ENCODE data around the gene ADAMTS17. TPM values are rescaled to one million over a fixed set of nuclear protein-coding genes. Genes with fewer than 3 reads are reported as not detected.
A peak's percentile ranks its signal among the peaks of the same experiment; 100 is the strongest.

The ADAMTS17 gene
- total RNA-seq, 1 donor from 2014 or later: 1.4 TPM

DNA sequence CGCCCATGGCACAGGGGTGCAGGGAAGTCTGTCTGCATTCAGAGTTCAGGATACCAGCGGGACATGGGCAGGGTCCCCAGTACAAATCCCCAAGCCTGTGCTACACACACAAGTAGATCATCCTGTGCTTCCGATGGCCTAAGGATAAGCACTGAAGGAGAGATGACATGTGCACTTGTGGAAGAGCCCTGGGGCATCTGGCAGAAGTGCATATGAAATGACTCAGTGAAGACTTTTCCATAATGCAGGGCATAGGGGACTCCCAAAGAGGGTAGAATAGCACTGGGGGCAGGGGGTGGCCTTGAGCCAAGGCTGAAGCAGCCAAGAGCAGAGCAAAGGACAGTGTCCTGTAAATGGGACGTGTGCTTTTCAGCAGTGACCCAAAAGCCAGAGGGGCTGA is 22.9 kb downstream of the ADAMTS17 start:
- no peak for ATAC-seq
- no peak for DNase-seq (ENCODE audit: missing footprints)
- intact Hi-C loops (cut with DNase I): no loop called here

DNA sequence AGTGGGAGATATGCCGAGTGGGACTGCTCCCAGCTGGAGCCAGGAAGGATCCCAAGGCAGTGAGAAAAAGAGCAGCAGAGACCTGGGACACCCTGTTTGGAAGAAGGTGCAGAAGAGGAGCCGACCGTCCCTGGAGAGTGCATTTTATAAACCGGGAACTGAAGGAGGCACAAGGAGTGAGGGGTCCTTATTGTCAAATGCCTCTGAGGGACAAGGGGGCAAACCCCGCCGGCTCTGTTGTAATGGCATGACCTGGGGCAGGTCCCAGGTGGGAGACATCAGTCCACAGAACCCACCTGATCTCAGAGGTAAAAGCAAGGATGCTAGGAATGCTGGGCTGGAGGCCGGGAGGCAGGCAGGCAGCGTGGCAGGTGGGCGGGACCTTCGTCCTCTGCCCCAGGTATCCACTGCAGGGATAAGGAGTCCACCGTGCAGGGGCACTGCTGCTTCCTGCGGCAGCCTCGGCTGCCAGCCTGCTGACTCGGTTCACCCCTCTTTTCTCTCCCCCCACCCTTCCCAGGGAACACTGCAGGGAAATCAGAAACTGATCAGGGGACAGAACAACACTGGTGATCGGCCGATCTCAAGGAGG is 26.9 kb downstream of the ADAMTS17 start:
- ATAC-seq: no peak
- intact Hi-C loops (cut with DNase I): no loop called here
- no peak for DNase-seq (ENCODE audit: missing footprints)

DNA sequence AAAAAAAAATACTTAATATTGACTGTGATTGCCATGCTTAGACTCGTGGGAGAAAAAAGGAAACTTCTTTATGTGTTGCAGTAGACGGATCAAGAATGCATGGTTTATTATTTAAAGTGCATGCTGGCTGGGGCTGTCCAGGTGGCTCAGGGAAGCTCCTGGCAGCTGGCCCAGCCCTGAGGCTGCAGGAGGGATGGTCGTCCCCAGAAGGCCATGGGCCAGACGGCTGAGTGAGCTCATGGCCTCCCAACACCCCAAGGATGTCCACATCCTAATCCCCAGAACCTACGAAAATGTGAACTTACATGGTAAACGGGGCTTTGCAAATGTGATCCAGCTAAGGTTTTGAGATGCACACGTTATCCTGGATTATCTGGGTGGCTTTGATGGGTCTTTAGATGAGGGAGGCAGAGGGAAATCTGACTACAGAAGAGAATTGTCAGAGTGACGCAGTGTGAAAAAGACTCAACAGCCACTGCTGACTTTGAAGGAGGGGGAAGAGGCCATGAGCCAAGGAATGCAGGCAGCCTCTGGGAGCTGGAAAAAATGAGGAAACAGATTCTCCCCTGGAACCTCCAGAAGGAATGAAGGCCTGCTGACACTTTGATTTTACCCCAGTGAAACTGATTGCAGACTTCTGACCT is 29.8 kb downstream of the ADAMTS17 start:
- no peak for DNase-seq (ENCODE audit: missing footprints)
- intact Hi-C loops (cut with DNase I): no loop called here
- ATAC-seq: no peak

DNA sequence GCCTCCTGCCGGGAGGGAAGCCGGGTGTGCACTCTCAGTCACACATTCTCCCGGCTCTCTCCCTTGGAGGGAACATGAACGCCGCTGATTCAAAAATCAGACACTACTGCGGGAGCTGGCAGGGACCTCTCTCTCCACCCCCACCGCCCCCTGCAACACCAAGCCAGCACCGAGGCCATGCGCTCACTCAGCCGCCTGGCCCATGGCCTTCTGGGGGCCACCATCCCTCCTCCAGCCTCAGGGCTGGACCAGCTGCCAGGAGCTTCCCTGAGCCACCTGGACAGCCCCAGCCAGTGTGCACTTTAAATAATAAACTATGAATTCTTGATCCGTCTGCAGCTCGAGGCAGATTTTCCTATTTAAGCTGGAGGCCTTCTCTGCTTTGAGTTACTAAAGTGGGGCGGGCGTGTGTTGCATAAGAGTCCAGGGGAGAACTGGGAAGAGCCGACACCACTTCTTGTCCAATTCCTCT is 30.6 kb downstream of the ADAMTS17 start:
- intact Hi-C loops (cut with DNase I): no loop called here
- ATAC-seq: peak; percentile 62
- no peak for DNase-seq (ENCODE audit: missing footprints)

DNA sequence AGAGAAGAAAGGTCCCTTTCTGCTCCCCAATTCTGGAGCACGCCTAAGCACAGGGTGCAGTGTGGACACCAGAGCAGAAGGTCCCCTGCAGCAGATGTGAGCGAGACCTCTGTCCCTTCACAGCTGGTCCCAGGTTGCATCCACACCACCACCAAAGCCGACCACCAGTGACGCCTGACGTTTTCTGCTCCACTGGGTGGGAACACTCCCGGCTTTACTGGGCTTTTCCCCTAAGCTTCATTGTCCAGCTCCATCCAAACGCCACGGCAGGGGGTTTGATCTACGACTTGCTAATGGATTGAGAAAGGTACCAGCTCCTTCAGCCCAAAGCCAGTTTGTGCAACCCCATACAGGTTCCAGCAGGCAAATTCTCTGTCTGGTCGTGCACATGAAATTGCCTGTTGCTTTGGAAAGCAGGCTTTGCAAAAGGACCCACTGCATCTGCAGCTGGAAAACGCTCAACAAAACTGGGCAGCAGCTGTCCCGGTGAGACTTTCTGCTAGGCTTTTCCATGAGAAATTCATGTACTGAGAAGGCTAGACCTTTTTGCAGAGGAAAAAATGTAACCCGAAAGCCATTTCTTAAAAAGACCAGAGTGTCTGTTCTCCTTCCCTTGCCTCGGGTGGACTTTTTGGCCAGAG is 31.1 kb downstream of the ADAMTS17 start:
- ATAC-seq (no peak), DNase-seq (ENCODE audit: missing footprints) (no peak)
- intact Hi-C loops (cut with DNase I): no loop called here

GRCh38 chr15:100310041-100310405 is 31.8 kb downstream of the ADAMTS17 start:
- intact Hi-C loops (cut with DNase I): no loop called here
- ATAC-seq (no peak), DNase-seq (ENCODE audit: missing footprints) (no peak)

GRCh38 chr15:100309109-100310040 is 32.4 kb downstream of the ADAMTS17 start:
- ATAC-seq (no peak), DNase-seq (ENCODE audit: missing footprints) (no peak)
- intact Hi-C loops (cut with DNase I): no loop called here

- peak; percentile 23 for ATAC-seq
- no peak for DNase-seq (ENCODE audit: missing footprints)
- intact Hi-C loops (cut with DNase I): no loop called here
Measured at GRCh38 chr15:100308608-100309007, 33.2 kb downstream of the ADAMTS17 start.

DNA sequence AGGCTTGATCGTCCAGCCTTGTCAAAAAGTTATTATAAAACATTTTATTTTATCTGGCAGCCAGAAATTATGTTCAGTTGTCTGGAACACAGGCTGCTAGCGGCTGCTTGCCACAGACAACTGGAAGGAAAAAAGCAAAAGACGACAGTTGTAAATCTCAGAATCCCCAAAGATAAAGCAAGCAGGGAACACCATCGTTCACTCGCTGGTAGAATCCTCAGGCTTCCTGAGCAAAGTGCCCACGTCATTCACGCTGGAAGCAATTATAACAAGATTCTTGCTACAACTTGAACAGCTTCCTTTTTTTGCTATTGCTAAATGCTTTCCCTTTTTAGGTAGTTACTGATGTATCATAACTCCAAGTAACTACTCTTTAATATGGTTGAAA is 33.6 kb downstream of the ADAMTS17 start:
- ATAC-seq (peak; percentile 56), DNase-seq (ENCODE audit: missing footprints) (no peak)
- intact Hi-C loops (cut with DNase I): no loop called here

DNA sequence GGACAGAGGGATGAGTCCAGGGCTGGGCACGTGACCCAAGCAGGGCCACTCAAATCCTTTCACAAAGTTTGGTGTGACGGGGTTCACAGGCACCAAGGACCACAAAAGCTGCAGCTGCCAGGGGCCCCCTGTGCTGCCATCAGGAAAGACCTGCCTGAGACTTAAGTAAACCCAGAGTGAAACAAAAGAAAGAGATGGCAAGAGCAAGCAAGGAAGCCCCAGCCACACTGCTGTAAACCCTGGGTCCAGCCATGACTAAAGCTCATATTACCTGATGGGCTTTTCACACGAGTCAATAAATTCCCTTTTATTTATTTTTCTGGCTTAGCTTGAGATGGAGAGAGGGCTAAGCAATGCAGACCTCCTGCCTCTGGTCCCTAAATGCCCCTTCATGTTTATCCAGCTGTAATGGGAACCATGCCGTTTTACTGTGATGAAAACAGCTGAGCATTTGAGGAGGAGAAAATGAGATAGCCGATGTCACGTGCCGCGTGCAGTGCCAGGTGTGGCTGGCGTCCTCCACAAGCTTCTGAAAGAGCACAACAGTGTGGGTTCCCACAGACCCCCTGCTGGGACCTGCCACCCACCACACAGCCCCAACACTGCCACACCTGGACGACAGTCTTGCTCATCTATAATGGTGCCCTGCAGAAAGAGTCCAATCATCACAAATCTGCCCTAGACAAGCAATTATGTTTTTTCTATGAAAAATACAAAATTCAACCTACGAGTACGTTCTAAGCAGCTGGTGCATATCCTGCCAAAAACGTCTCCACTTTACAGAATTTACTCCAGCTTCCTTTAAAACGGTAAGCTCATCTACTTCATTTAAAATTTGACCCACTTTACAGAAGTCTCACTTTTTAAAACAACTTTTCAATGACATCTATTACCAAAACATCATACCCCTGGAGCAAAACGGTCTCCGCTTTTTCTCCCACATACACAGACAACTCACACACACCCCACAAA is 34.2 kb downstream of the ADAMTS17 start:
- DNase-seq (ENCODE audit: missing footprints): no peak
- ATAC-seq: peak; percentile 14
- intact Hi-C loops (cut with DNase I): no loop called here

GRCh38 chr15:100306098-100306497 is 35.7 kb downstream of the ADAMTS17 start:
- ATAC-seq (no peak), DNase-seq (ENCODE audit: missing footprints) (no peak)
- intact Hi-C loops (cut with DNase I): no loop called here

- ATAC-seq: no peak
- no peak for DNase-seq (ENCODE audit: missing footprints)
- intact Hi-C loops (cut with DNase I): no loop called here
Measured at GRCh38 chr15:100301910-100302431, 39.8 kb downstream of the ADAMTS17 start.

GRCh38 chr15:100298257-100298656 is 43.5 kb downstream of the ADAMTS17 start:
- ATAC-seq: no peak

GRCh38 chr15:100297812-100298211 is 44.0 kb downstream of the ADAMTS17 start:
- intact Hi-C loops (cut with DNase I): no loop called here
- ATAC-seq (no peak), DNase-seq (ENCODE audit: missing footprints) (no peak)

More at GRCh38 chr15:100298257-100298656, 43.5 kb downstream of the ADAMTS17 start:
- intact Hi-C loops (cut with DNase I): no loop called here
- DNase-seq (ENCODE audit: missing footprints): no peak

DNA sequence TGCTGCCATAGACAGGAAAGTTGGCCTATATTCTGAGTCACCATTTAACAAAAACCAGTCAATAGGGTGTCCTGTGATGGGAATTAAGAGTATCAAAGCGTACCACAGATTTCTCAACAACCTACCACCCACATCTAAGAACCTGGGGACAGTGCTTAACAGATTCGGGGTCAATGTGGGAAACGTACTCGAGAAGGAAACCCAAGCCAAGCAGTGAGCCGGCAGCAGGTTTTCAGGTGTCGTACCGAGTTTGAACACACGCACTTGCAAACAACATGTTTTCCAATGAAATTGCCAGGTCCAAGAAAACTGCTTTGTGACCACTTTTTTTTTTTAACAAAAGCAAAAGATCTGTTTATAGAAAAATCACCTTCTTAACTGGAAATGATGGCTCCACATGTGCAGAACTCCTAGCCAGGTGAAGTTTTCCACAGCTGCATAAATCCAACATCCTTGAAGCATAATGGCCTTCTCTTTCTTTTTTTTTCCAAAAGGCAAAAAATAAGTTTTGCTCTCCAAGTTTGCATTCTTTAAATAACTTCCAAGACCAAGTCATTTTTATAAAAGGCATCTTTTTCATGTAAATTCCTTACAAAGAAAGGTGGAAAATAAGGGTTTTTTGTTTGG is 45.7 kb downstream of the ADAMTS17 start:
- DNase-seq (ENCODE audit: missing footprints): no peak

GRCh38 chr15:100292010-100292409 is 49.8 kb downstream of the ADAMTS17 start:
- DNase-seq (ENCODE audit: missing footprints): no peak

More for the DNA sequence above, 45.7 kb downstream of the ADAMTS17 start:
- intact Hi-C loops (cut with DNase I): no loop called here
- no peak for ATAC-seq

GRCh38 chr15:100291106-100291505 is 50.7 kb downstream of the ADAMTS17 start:
- intact Hi-C loops (cut with DNase I): no loop called here
- DNase-seq (ENCODE audit: missing footprints): no peak
- no peak for ATAC-seq

More at GRCh38 chr15:100292010-100292409, 49.8 kb downstream of the ADAMTS17 start:
- intact Hi-C loops (cut with DNase I): no loop called here
- no peak for ATAC-seq
